GM12878 (cell line): ENCODE results near the gene PGAP6. TPM values are rescaled to one million over a fixed set of nuclear protein-coding genes. Genes with fewer than 3 reads are reported as not detected.

ENCODE experiments used
- ATAC-seq: fragments of 200-7000 bp; cut with Tn5 transposase; 3 replicates; pipeline ENCODE4 v1.9.1; 2020; ENCODE audit warnings: mild to moderate bottlenecking, moderate library complexity
- BruUV-seq: library from RNA; stranded (reverse); fragments of 400-500 nt; replicated peaks from 2 replicates; lab custom pipeline; 2021; lab: Mats Ljungman, UMichigan
- CTCF ChIA-PET: fragments of 300-600 bp; sonication (Branson Sonifier 250); formaldehyde crosslinking; extraction: SDS; loops from one replicate; lab custom pipeline; 2021; ENCODE audit warnings: inconsistent platforms; lab: Yijun Ruan, JAX
- POLR2A ChIA-PET: fragments of 350-600 bp; formaldehyde crosslinking; extraction: SDS; loops from one replicate; lab custom pipeline; 2021; ENCODE audit warnings: inconsistent platforms; lab: Charles Lee
- RAD21 ChIA-PET: fragments of 300-600 bp; sonication (Branson Sonifier 250); formaldehyde crosslinking; loops from one replicate; lab custom pipeline; 2023; ENCODE audit warnings: antibody characterized with exemption; ENCODE audit not compliant: unreplicated experiment; lab: Charles Lee
- SMC1A ChIA-PET: fragments of 300-600 bp; sonication (Branson Sonifier 250); formaldehyde crosslinking; loops from one replicate; lab custom pipeline; 2023; ENCODE audit not compliant: unreplicated experiment, uncharacterized antibody; lab: Charles Lee
- DNase-seq: peaks from one replicate; pipeline ENCODE4 v3.0.0-alpha.2; 2011; ENCODE audit warnings: low read depth, low spot score
- FAIRE-seq: peaks from 3 replicates; lab custom pipeline; 2011; peaks lifted over from hg19 to GRCh38; lab: Jason Lieb, UNC
- H2AFZ ChIP-seq: 2 replicates; pipeline ENCODE4 v1.6.0; 2011; ENCODE audit warnings: low read depth, low read length, control low read depth; ENCODE audit not compliant: control insufficient read depth
- H3K27ac ChIP-seq: 2 replicates; pipeline ENCODE4 v1.5.1; 2011; ENCODE audit warnings: control low read depth; ENCODE audit not compliant: control insufficient read depth, insufficient read depth
- H3K27me3 ChIP-seq, 2 experiments: replicated peaks in 1 of 2; 2 replicates each; pipeline versions ENCODE4 v1.6.0 to v1.6.1; 2011; ENCODE audit warnings: low read length in 1 of 2; ENCODE audit not compliant: control insufficient read depth in 2 of 2, insufficient read depth in 2 of 2
- H3K36me3 ChIP-seq, 2 experiments: 2 replicates each; pipeline ENCODE4 v1.5.1; 2011; ENCODE audit warnings: low read length in 1 of 2; ENCODE audit not compliant: control insufficient read depth in 2 of 2, insufficient read depth in 2 of 2
- H3K4me1 ChIP-seq: 2 replicates; pipeline ENCODE4 v1.6.1; 2011; ENCODE audit warnings: mild to moderate bottlenecking, low read length, moderate library complexity, mixed read lengths; ENCODE audit not compliant: control insufficient read depth, insufficient read depth
- H3K4me2 ChIP-seq: 2 replicates; pipeline ENCODE4 v1.6.0; 2011; ENCODE audit warnings: control low read depth; ENCODE audit not compliant: control insufficient read depth, insufficient read depth
- H3K4me3 ChIP-seq: fragments of 200-600 bp; sonication (generic); 2 replicates; pipeline ENCODE4 v1.5.1; 2016
- H3K79me2 ChIP-seq: 2 replicates; pipeline ENCODE4 v1.6.0; 2011; ENCODE audit warnings: low read length; ENCODE audit not compliant: control insufficient read depth, insufficient read depth
- H3K9ac ChIP-seq: 2 replicates; pipeline ENCODE4 v1.8.0; 2011; ENCODE audit warnings: low read length, control low read depth, mixed read lengths; ENCODE audit not compliant: control insufficient read depth, insufficient read depth
- H3K9me3 ChIP-seq: replicated peaks from 3 replicates; pipeline ENCODE4 v1.5.1; 2011; ENCODE audit warnings: mild to moderate bottlenecking, low read length; ENCODE audit not compliant: control insufficient read depth, insufficient read depth
- H4K20me1 ChIP-seq: 2 replicates; pipeline ENCODE4 v1.6.0; 2011; ENCODE audit not compliant: control insufficient read depth, insufficient read depth
- CHD1 ChIP-seq: IDR thresholded peaks from 2 replicates; pipeline ENCODE4 v1.6.1; 2012; ENCODE audit warnings: low read depth, low read length, improper control_type of control experiment
- CHD2 ChIP-seq: IDR thresholded peaks from 2 replicates; pipeline ENCODE4 v1.6.1; 2011; ENCODE audit warnings: low read depth, low read length, improper control_type of control experiment, borderline replicate concordance
- EGR1 ChIP-seq, 2 experiments: IDR thresholded peaks; 1 replicate in 1 of 2; 2 replicates in 1 of 2; pipeline ENCODE4 v1.6.1; 2011 to 2012; ENCODE audit warnings: low read depth in 2 of 2, low read length in 2 of 2, borderline replicate concordance in 1 of 2, mild to moderate bottlenecking in 1 of 2, moderate library complexity in 1 of 2
- JUNB ChIP-seq: IDR thresholded peaks from 2 replicates; pipeline ENCODE4 v1.6.1; 2016; ENCODE audit warnings: antibody characterized with exemption, mild to moderate bottlenecking
- PML ChIP-seq: IDR thresholded peaks from 2 replicates; pipeline ENCODE4 v1.6.1; 2012; ENCODE audit warnings: low read length, inconsistent platforms
- POLR2A ChIP-seq: IDR thresholded peaks from 2 replicates; pipeline ENCODE4 v1.6.1; 2011; ENCODE audit warnings: low read depth, mild to moderate bottlenecking, low read length
- SUZ12 ChIP-seq: fragments of 200-600 bp; sonication (generic); IDR thresholded peaks from one replicate; pipeline ENCODE4 v1.6.1; 2018; ENCODE audit warnings: antibody characterized with exemption, mild to moderate bottlenecking; ENCODE audit not compliant: unreplicated experiment
- ZNF207 ChIP-seq: fragments of 450-650 bp; IDR thresholded peaks from 2 replicates; pipeline ENCODE4 v1.6.1; 2014; ENCODE audit warnings: antibody characterized with exemption, mild to moderate bottlenecking, borderline replicate concordance
- WGBS: methylation state at CpG from one replicate; pipeline ENCODE4 v1.1.6; 2016; ENCODE audit warnings: low lambda C conversion rate; ENCODE audit not compliant: insufficient replicate concordance, insufficient coverage; ENCODE audit errors: missing lambda C conversion rate; 5-methylcytosine and 5-hydroxymethylcytosine counted together
- in situ Hi-C: fragments of 300-500 bp; cut with MboI; formaldehyde crosslinking; loops from 9 replicates; pipeline ENCODE4 v1.14.3; 2018; ENCODE audit warnings: mixed read lengths
- intact Hi-C: fragments of 100-400 bp; cut with micrococcal nuclease; formaldehyde crosslinking; loops from one replicate; pipeline ENCODE4 v1.14.2; 2022; ENCODE audit not compliant: unreplicated experiment
- polyA plus RNA-seq, 11 experiments: library from polyadenylated mRNA; depleted of rRNA in 4 of 11; unstranded in 6 of 11; stranded (reverse) in 5 of 11; fragments of >200 nt; fragmentation: Nextera tagmentation in 4 of 11; fragmentation: Illumina TruSeq in 1 of 11; extraction: Ambion mirVana in 4 of 11; extraction: Trizol in 1 of 11; gene quantifications; 1 replicate in 1 of 11; 2 replicates in 10 of 11; pipeline versions ENCODE4 v1.2.1 to v1.2.3, GENCODE V29; 2011 to 2016; ENCODE audit warnings: inconsistent platforms in 2 of 11, missing spikeins in 2 of 11, low read depth in 1 of 11
- total RNA-seq, 4 experiments: library from RNA; depleted of rRNA in 3 of 4; stranded (reverse); fragments of >200 nt in 3 of 4; fragmentation: Illumina TruSeq in 1 of 4; extraction: Trizol in 1 of 4; gene quantifications; 2 replicates each; pipeline versions ENCODE4 v1.2.1 to v1.2.3, GENCODE V29; 2013 to 2021
- TF ChIP-seq, protein P1 (sequence below): fragments of 450-650 bp; formaldehyde crosslinking; IDR thresholded peaks from 2 replicates; pipeline ENCODE4 v1.4.0; 2022; ENCODE audit warnings: mild to moderate bottlenecking, moderate library complexity
- TF ChIP-seq, protein P2 (sequence below): fragments of 450-650 bp; IDR thresholded peaks from 2 replicates; pipeline ENCODE4 v1.6.1; 2016; ENCODE audit warnings: mild to moderate bottlenecking
- TF ChIP-seq, protein P3 (sequence below): fragments of 450-650 bp; conservative IDR thresholded peaks from 2 replicates; pipeline ENCODE4 v1.6.1; 2017; ENCODE audit warnings: mild to moderate bottlenecking, moderate library complexity

Gene PGAP6
- total and polyA plus RNA-seq, 10 of the 15 experiments (the other 5 are each of a cell fraction or from before 2014, with no cell fraction given): 0.76 to 48.8 (median 18.4) TPM

DNA sequence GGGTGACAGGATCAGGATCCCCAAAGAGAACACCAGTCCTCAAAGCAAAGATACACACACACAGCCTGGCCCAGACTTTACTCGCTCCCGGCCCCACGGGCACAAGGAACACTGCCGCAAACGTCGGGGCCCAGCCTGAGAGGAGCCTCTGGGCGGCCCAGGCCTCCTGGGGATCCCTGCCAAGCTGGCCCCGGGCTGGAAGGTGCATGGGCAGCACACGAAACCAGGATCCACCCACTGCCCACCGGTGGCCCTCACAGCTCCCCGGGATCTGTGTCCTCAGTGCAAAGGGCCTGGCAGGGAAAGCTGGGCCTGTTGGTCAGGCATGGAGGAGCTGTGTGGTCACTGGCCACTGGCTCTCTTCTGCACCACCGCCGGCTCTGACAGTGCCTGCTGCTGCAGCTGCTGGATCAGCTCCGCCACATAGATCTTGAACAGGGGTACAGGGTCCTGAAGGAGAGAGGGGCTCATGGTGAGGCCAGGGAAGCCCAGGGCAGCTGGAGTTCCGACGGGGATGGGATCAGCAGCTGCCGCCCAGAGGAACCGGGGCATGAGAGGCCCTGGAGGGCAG, 14.4 kb downstream of the PGAP6 start (continued):
- TF ChIP-seq, protein P1, sequence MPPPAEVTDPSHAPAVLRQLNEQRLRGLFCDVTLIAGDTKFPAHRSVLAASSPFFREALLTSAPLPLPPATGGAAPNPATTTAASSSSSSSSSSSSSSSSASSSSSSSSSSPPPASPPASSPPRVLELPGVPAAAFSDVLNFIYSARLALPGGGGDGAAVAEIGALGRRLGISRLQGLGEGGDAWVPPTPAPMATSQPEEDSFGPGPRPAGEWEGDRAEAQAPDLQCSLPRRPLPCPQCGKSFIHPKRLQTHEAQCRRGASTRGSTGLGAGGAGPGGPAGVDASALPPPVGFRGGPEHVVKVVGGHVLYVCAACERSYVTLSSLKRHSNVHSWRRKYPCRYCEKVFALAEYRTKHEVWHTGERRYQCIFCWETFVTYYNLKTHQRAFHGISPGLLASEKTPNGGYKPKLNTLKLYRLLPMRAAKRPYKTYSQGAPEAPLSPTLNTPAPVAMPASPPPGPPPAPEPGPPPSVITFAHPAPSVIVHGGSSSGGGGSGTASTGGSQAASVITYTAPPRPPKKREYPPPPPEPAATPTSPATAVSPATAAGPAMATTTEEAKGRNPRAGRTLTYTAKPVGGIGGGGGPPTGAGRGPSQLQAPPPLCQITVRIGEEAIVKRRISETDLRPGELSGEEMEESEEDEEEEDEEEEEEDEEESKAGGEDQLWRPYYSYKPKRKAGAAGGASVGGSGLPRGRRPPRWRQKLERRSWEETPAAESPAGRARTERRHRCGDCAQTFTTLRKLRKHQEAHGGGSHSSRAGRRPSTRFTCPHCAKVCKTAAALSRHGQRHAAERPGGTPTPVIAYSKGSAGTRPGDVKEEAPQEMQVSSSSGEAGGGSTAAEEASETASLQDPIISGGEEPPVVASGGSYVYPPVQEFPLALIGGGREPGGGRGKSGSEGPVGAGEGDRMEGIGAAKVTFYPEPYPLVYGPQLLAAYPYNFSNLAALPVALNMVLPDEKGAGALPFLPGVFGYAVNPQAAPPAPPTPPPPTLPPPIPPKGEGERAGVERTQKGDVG (CRISPR knock-in tag): no peak
- TF ChIP-seq CHD2 (no peak), ZNF207 (no peak), PML (no peak)

DNA sequence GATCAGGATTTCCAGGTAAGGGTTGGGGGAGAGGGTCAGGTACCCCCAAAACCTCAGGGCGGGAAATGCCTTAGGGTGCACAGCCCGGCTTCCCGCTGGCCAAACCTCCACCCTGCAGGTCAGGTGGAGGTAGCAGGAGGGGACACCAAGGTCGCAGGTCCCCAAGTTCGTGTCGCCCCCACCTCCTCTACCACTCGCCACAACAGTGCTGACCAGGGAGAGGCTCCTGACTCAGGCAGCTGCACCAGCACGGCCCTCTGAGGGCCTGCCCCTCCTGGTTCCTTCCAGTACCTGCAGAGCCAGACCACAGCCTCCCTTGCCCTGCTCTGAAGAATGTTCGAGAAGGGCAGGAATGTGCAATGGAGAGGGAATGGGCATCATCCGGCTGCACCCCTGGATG, 15.3 kb downstream of the PGAP6 start:
- ChIA-PET POLR2A (no interaction called here), CTCF (no interaction called here), SMC1A (no interaction called here), RAD21 (no interaction called here)
- in situ Hi-C loops (loop anchor here (5.0 kb wide), 1 partner anchor 259 kb away; no protein-coding TSS in a partner anchor), intact Hi-C loops (no loop called here)
- 96% methylated on average over 10 of the region's 10 CpGs for WGBS
- peaks cover 5 to 14% of the 10 kb centered on the region in 2 experiments; a peak in 3 of 4 replicates for H3K36me3 ChIP-seq
- TF ChIP-seq CHD1 (no peak), POLR2A (peak; percentile 32; the same call in 1 of the 2 replicates), JUNB (no peak), SUZ12 (no peak), EGR1 (IDR thresholded peaks at IDR 0.05; ENCODE audit: borderline replicate concordance in 1 of 2, low read depth in 2 of 2, low read length in 2 of 2) (no peak)
- TF ChIP-seq, protein P2, sequence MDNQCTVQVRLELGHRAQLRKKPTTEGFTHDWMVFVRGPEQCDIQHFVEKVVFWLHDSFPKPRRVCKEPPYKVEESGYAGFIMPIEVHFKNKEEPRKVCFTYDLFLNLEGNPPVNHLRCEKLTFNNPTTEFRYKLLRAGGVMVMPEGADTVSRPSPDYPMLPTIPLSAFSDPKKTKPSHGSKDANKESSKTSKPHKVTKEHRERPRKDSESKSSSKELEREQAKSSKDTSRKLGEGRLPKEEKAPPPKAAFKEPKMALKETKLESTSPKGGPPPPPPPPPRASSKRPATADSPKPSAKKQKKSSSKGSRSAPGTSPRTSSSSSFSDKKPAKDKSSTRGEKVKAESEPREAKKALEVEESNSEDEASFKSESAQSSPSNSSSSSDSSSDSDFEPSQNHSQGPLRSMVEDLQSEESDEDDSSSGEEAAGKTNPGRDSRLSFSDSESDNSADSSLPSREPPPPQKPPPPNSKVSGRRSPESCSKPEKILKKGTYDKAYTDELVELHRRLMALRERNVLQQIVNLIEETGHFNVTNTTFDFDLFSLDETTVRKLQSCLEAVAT: no peak
- TF ChIP-seq, protein P3, sequence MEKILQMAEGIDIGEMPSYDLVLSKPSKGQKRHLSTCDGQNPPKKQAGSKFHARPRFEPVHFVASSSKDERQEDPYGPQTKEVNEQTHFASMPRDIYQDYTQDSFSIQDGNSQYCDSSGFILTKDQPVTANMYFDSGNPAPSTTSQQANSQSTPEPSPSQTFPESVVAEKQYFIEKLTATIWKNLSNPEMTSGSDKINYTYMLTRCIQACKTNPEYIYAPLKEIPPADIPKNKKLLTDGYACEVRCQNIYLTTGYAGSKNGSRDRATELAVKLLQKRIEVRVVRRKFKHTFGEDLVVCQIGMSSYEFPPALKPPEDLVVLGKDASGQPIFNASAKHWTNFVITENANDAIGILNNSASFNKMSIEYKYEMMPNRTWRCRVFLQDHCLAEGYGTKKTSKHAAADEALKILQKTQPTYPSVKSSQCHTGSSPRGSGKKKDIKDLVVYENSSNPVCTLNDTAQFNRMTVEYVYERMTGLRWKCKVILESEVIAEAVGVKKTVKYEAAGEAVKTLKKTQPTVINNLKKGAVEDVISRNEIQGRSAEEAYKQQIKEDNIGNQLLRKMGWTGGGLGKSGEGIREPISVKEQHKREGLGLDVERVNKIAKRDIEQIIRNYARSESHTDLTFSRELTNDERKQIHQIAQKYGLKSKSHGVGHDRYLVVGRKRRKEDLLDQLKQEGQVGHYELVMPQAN: no peak
- no peaks in the 10 kb centered on the region for H3K27me3 ChIP-seq
- H3K27ac ChIP-seq: no peak overlapping the region
- H4K20me1 ChIP-seq: no peaks in the 10 kb centered on the region
- H2AFZ ChIP-seq: no peak overlapping the region
- no peak for ATAC-seq
- FAIRE-seq: no peak
- no peak overlapping the region for H3K9ac ChIP-seq
- BruUV-seq: no TSS peak
- DNase-seq: no peak
- H3K4me3 ChIP-seq: no peak overlapping the region
- no peaks in the 10 kb centered on the region for H3K9me3 ChIP-seq
- peaks cover 4% of the 10 kb centered on the region for H3K79me2 ChIP-seq
- H3K4me1 ChIP-seq: peaks cover 4% of the 10 kb centered on the region; the same call in 1 of the 2 replicates
- no peak overlapping the region for H3K4me2 ChIP-seq
